DMS79 (cell line): ENCODE results near the gene SLC6A17.

Experiments
- DNase-seq: peaks from one replicate; lab custom pipeline; 2025; lab: John Stamatoyannopoulos, UW

The SLC6A17 gene

GRCh38 chr1:110174961-110175360 is 24.7 kb downstream of the SLC6A17 start:
- no peak for DNase-seq

- peak; percentile 77 for DNase-seq
These were observed 26.1 kb downstream of the SLC6A17 start for GRCh38 chr1:110176299-110176956.

- DNase-seq, result no peak
These were observed 27.5 kb downstream of the SLC6A17 start for GRCh38 chr1:110177775-110178174.

GRCh38 chr1:110183642-110184167 is 33.4 kb downstream of the SLC6A17 start:
- no peak for DNase-seq

- no peak for DNase-seq
These were observed 34.2 kb downstream of the SLC6A17 start for GRCh38 chr1:110184446-110184845.

GRCh38 chr1:110185181-110185580 is 34.9 kb downstream of the SLC6A17 start:
- DNase-seq, result peak; percentile 88

GRCh38 chr1:110186558-110186957 is 36.3 kb downstream of the SLC6A17 start:
- DNase-seq, result no peak

GRCh38 chr1:110187139-110187890 is 37.0 kb downstream of the SLC6A17 start:
- no peak for DNase-seq

- DNase-seq, result no peak
These were observed 37.8 kb downstream of the SLC6A17 start for GRCh38 chr1:110188035-110188618.

- DNase-seq, result no peak
These were observed 38.9 kb downstream of the SLC6A17 start for GRCh38 chr1:110189181-110189580.

- peak; percentile 76 for DNase-seq
These were observed 40.1 kb downstream of the SLC6A17 start for GRCh38 chr1:110190282-110190929.

- DNase-seq, result no peak
These were observed 42.2 kb downstream of the SLC6A17 start for GRCh38 chr1:110192541-110192940.

GRCh38 chr1:110195196-110195595 is 44.9 kb downstream of the SLC6A17 start:
- no peak for DNase-seq

- peak; percentile 21 for DNase-seq
These were observed 46.8 kb downstream of the SLC6A17 start for GRCh38 chr1:110196917-110197765.

GRCh38 chr1:110197905-110198629 is 47.8 kb downstream of the SLC6A17 start:
- no peak for DNase-seq

GRCh38 chr1:110198746-110199145 is 48.5 kb downstream of the SLC6A17 start:
- no peak for DNase-seq

GRCh38 chr1:110200190-110200589 is 49.9 kb downstream of the SLC6A17 start:
- no peak for DNase-seq

GRCh38 chr1:110200666-110201065 is 50.4 kb downstream of the SLC6A17 start:
- no peak for DNase-seq

- no peak for DNase-seq
These were observed 51.0 kb downstream of the SLC6A17 start for GRCh38 chr1:110201157-110201825.

GRCh38 chr1:110203021-110203661 is 52.8 kb downstream of the SLC6A17 start:
- peak; percentile 50 for DNase-seq
